Adrenal gland (tissue), 5 donors: Measurements from ENCODE around the gene LSAMP.

Source experiments
- CTCF ChIP-seq, 6 experiments: fragments of 450-650 bp in 4 of 6; fragments of 200-600 bp in 2 of 6; sonication (generic) in 1 of 6; IDR thresholded peaks; 1 replicate in 5 of 6; 2 replicates in 1 of 6; pipeline versions ENCODE4 v1.5.1 to v1.8.0; 2016 to 2021; ENCODE audit warnings: antibody characterized with exemption in 6 of 6, mild to moderate bottlenecking in 2 of 6, moderate library complexity in 1 of 6
- POLR2A ChIP-seq, 2 donors: fragments of 450-650 bp; IDR thresholded peaks; one replicate each; pipeline ENCODE4 v1.6.1; 2017; ENCODE audit warnings: antibody characterized with exemption in 2 of 2, mild to moderate bottlenecking in 2 of 2, moderate library complexity in 1 of 2
- donor health status: DM: no; HTN: no; CAD: no.

- TF ChIP-seq POLR2A (IDR thresholded peaks at IDR 0.05): no peak
- TF ChIP-seq CTCF (IDR thresholded peaks at IDR 0.05): no peak
Observed at GRCh38 chr3:115823083-115823482, 622.2 kb downstream of the LSAMP start.
